SK-N-SH treated with all-trans-retinoic acid at 6 μM for 48 hours (cell line): ENCODE measurements around the gene SVIL.

Experiments used
- ATAC-seq: fragments of 200-7000 bp; cut with Tn5 transposase; 3 replicates; pipeline ENCODE4 v1.9.1; 2020; ENCODE audit warnings: mild to moderate bottlenecking, moderate library complexity
- ARNTL ChIP-seq: fragments of 450-650 bp; formaldehyde crosslinking; IDR thresholded peaks from 2 replicates; pipeline ENCODE4 v1.5.0; 2020; ENCODE audit warnings: low read depth, mild to moderate bottlenecking, moderate library complexity, borderline replicate concordance
- BACH2 ChIP-seq: fragments of 250-450 bp; sonication (Bioruptor Pico); IDR thresholded peaks from 2 replicates; pipeline ENCODE4 v1.9.0; 2021; ENCODE audit warnings: mild to moderate bottlenecking, borderline replicate concordance
- CSDC2 ChIP-seq: fragments of 250-450 bp; sonication (Bioruptor Pico); IDR thresholded peaks from 2 replicates; pipeline ENCODE4 v1.5.0; 2020; ENCODE audit warnings: mild to moderate bottlenecking, moderate library complexity
- ESRRG ChIP-seq: fragments of 250-450 bp; sonication (Bioruptor Pico); IDR thresholded peaks from 2 replicates; pipeline ENCODE4 v1.6.1; 2021; ENCODE audit warnings: mild to moderate bottlenecking
- GLIS3 ChIP-seq: fragments of 250-450 bp; sonication (Bioruptor Pico); IDR thresholded peaks from 2 replicates; pipeline ENCODE4 v1.5.0; 2020; ENCODE audit warnings: mild to moderate bottlenecking, moderate library complexity
- ISL1 ChIP-seq: fragments of 250-450 bp; sonication (Bioruptor Pico); IDR thresholded peaks from 2 replicates; pipeline ENCODE4 v2.1.2; 2022; ENCODE audit warnings: mild to moderate bottlenecking, moderate library complexity
- OSR1 ChIP-seq: fragments of 250-450 bp; sonication (Bioruptor Pico); IDR thresholded peaks from 2 replicates; pipeline ENCODE4 v1.8.0; 2022; ENCODE audit warnings: moderate library complexity, mild to moderate bottlenecking, inconsistent platforms
- PATZ1 ChIP-seq: fragments of 250-450 bp; sonication (Bioruptor Pico); IDR thresholded peaks from 2 replicates; pipeline ENCODE4 v1.8.0; 2020; ENCODE audit warnings: mild to moderate bottlenecking, moderate library complexity, borderline replicate concordance
- POU6F1 ChIP-seq: fragments of 250-450 bp; sonication (Bioruptor Pico); IDR thresholded peaks from 2 replicates; pipeline ENCODE4 v1.8.0; 2021; ENCODE audit warnings: low read depth, mild to moderate bottlenecking, moderate library complexity, borderline replicate concordance
- PPARA ChIP-seq: fragments of 250-450 bp; sonication (Bioruptor Pico); IDR thresholded peaks from 2 replicates; pipeline ENCODE4 v1.5.0; 2020; ENCODE audit warnings: mild to moderate bottlenecking, borderline replicate concordance
- SNAI2 ChIP-seq: fragments of 250-450 bp; sonication (Bioruptor Pico); IDR thresholded peaks from 2 replicates; pipeline ENCODE4 v1.5.0; 2020; ENCODE audit warnings: mild to moderate bottlenecking, moderate library complexity
- TCF4 ChIP-seq: fragments of 250-450 bp; sonication (Bioruptor Pico); IDR thresholded peaks from 2 replicates; pipeline ENCODE4 v1.8.0; 2021; ENCODE audit warnings: mild to moderate bottlenecking, moderate library complexity, borderline replicate concordance
- TOX ChIP-seq: fragments of 250-450 bp; sonication (Bioruptor Pico); IDR thresholded peaks from 2 replicates; pipeline ENCODE4 v1.8.0; 2021; ENCODE audit warnings: mild to moderate bottlenecking, moderate library complexity, borderline replicate concordance
- TSHZ2 ChIP-seq: fragments of 250-450 bp; sonication (Bioruptor Pico); IDR thresholded peaks from 2 replicates; pipeline ENCODE4 v1.5.0; 2020; ENCODE audit warnings: mild to moderate bottlenecking, moderate library complexity
- ZC3H10 ChIP-seq: fragments of 250-450 bp; sonication (Bioruptor Pico); IDR thresholded peaks from 2 replicates; pipeline ENCODE4 v1.5.1; 2021; ENCODE audit warnings: mild to moderate bottlenecking, moderate library complexity
- ZFP3 ChIP-seq: fragments of 250-450 bp; sonication (Bioruptor Pico); IDR thresholded peaks from 2 replicates; pipeline ENCODE4 v1.5.0; 2020; ENCODE audit warnings: mild to moderate bottlenecking, moderate library complexity
- ZFP30 ChIP-seq: fragments of 450-650 bp; formaldehyde crosslinking; IDR thresholded peaks from 2 replicates; pipeline ENCODE4 v1.5.0; 2022; ENCODE audit warnings: mild to moderate bottlenecking, moderate library complexity
- ZNF565 ChIP-seq: fragments of 450-650 bp; formaldehyde crosslinking; conservative IDR thresholded peaks from 2 replicates; pipeline ENCODE4 v1.5.0; 2020; ENCODE audit warnings: low read depth, mild to moderate bottlenecking, moderate library complexity
- ZNF70 ChIP-seq: fragments of 450-650 bp; formaldehyde crosslinking; IDR thresholded peaks from 2 replicates; pipeline ENCODE4 v1.5.0; 2020; ENCODE audit warnings: mild to moderate bottlenecking, moderate library complexity
- TF ChIP-seq, protein P1 (sequence below): fragments of 250-450 bp; sonication (Bioruptor Pico); IDR thresholded peaks from 2 replicates; pipeline ENCODE4 v1.5.1; 2021; ENCODE audit warnings: mild to moderate bottlenecking, moderate library complexity

The SVIL gene

GRCh38 chr10:29438271-29438670, 196.5 kb downstream of the SVIL start:
- no peak for TF ChIP-seq TCF4 (CRISPR knock-in tag)
- no peak for TF ChIP-seq POU6F1
- no peak for TF ChIP-seq ZC3H10 (CRISPR knock-in tag)
- TF ChIP-seq TOX (CRISPR knock-in tag): no peak
- TF ChIP-seq ESRRG (CRISPR knock-in tag): no peak
- TF ChIP-seq ARNTL (CRISPR knock-in tag): no peak
- ATAC-seq: no peak

DNA sequence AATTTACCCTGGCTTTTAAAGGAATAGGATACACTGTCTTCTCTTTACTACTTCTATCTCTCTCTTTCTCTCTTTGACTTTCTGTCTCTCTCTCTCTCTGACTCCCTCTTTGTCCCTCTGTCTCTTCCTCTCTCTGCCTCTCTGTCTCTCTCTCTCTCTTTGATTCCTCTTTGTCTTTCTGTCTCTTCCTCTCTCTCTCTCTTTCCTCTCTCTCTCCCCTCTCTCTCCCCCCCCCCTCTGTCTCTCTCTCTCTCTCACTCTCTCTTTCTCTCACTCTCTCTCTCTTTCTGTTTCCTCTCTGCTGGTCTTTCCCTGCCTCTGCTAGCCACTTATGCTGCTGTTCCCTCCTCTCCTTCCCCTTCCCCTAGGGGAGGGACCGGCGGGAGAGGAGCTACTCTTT, 196.9 kb downstream of the SVIL start:
- ATAC-seq: no peak
- TF ChIP-seq ISL1 (CRISPR knock-in tag): no peak

- TF ChIP-seq TCF4 (CRISPR knock-in tag): no peak
- TF ChIP-seq SNAI2: no peak
- no peak for TF ChIP-seq PATZ1 (CRISPR knock-in tag)
- TF ChIP-seq ZNF565: no peak
- no peak for TF ChIP-seq ESRRG (CRISPR knock-in tag)
- no peak for TF ChIP-seq ZFP30
- TF ChIP-seq ISL1 (CRISPR knock-in tag): no peak
- TF ChIP-seq ARNTL (CRISPR knock-in tag): no peak
- TF ChIP-seq TSHZ2: no peak
- TF ChIP-seq OSR1: no peak
- no peak for TF ChIP-seq TOX (CRISPR knock-in tag)
- TF ChIP-seq ZNF70: no peak
- no peak for TF ChIP-seq CSDC2
- no peak for TF ChIP-seq GLIS3
- TF ChIP-seq BACH2: no peak
- TF ChIP-seq ZC3H10 (CRISPR knock-in tag): no peak
- TF ChIP-seq PPARA: no peak
- TF ChIP-seq, protein P1, sequence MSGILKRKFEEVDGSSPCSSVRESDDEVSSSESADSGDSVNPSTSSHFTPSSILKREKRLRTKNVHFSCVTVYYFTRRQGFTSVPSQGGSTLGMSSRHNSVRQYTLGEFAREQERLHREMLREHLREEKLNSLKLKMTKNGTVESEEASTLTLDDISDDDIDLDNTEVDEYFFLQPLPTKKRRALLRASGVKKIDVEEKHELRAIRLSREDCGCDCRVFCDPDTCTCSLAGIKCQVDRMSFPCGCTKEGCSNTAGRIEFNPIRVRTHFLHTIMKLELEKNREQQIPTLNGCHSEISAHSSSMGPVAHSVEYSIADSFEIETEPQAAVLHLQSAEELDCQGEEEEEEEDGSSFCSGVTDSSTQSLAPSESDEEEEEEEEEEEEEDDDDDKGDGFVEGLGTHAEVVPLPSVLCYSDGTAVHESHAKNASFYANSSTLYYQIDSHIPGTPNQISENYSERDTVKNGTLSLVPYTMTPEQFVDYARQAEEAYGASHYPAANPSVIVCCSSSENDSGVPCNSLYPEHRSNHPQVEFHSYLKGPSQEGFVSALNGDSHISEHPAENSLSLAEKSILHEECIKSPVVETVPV (CRISPR knock-in tag): no peak
- TF ChIP-seq ZFP3 (CRISPR knock-in tag): no peak
- no peak; the same call in 2 of the 3 replicates for ATAC-seq
Observed at GRCh38 chr10:29435809-29436501, 198.8 kb downstream of the SVIL start.

DNA sequence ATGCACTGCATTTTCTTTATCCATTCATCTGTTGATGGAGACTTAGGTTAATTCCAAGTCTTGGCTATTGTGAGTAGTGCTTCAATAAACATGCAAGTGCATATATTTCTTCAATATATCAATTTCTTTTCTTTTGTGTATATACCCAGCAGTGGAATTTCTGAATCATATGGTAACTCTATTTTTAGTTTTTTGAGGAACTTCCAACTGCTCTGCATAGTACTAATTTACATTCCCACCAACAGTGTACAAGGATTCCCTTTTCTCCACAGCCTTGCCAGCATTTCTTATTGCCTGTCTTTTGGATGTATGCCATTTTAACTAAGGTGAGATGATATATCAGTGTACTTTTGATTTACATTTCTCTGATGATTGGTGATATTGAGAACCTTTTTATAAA, 200.7 kb downstream of the SVIL start:
- ATAC-seq: no peak
- TF ChIP-seq PATZ1 (CRISPR knock-in tag) (no peak), BACH2 (no peak)
- TF ChIP-seq, protein P1 (CRISPR knock-in tag): no peak
